DMS79 treated with DMSO at 0.1 percent for 48 hours (cell line): ENCODE data around the gene CADPS2.

Experiments used
- DNase-seq: peaks from one replicate; lab custom pipeline; 2025; lab: John Stamatoyannopoulos, UW

CADPS2 gene

DNA sequence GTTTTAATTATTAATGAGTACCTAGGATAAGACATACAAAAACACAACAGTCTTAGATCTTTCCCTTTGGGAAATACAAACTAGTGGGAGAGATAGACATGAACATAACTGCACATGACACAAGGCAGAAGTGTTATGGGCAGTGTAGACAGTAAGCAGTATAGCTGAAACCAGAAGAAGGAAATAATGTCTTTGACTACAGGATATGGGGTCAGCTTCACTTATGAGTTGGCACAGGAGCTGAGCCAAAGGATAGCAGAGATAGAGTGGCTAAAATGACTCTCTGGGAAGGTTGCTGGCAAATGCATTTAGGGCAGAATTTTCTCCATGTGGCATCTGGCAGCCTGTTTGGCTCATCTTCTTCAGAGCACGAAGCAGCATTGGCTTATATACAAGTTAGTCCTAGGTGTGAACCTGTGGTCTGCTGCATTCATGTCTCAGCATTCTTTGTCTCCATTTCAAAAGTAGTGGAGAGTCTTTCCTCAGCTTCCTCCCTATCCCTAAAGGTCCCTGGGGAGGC is 521.4 kb downstream of the CADPS2 start:
- no peak for DNase-seq

GRCh38 chr7:122363144-122363543 is 523.1 kb downstream of the CADPS2 start:
- no peak for DNase-seq

DNA sequence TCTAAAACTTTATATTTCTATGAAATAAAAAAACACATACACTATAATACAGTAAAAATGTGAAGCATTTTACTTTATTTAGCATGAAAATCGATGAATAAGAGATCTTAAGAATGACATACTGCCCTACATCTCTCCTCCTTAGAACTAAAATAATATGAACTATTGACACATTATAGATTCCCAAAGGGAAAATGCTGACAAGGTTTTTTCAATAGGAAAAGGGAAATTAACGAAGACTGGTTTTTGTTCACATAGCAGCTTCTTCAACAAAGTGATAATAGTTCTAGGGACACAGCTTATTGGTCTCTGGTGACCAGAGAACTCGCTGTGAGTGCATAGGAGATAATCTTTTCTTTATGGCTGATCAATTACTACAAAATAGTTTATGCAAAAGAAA is 523.8 kb downstream of the CADPS2 start:
- DNase-seq, result no peak

DNA sequence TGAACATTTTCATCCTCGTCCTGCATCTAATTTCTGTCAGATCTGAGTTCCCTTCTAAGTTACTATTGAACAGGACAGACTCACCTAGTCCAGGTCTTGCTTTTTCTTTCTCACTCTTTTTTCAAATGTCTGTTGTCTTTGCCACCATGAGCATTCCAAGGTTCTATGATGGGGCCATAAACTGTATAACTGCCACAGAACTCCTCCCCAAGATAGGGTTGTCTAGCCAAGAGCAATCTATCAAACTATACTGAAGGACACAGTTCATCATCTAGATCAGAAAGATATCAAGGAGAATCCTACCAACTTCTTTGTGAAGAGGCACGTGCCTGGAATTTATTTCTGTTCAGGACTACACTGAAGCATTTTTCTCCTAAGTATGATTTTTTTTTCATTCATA is 531.6 kb downstream of the CADPS2 start:
- no peak for DNase-seq

DNA sequence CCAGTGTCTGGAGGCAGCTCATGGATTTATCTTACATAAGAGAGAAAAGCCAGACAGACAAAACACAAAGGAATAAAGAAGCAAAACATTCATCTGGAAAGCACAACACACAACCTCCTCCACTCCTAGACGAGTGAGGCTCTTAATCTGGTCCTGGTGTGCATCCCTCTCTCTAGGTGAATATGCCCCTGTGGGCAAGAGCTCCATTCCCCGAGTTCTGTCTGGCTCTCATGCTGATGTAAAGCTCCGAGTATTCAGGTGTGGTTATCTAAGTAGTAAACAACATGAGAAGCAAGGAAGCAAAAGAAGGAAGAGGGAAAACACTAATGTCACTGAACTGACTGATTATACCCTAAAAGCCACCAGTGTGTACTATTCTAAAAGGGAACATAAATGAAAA is 533.8 kb downstream of the CADPS2 start:
- no peak for DNase-seq

- no peak for DNase-seq
Measured at GRCh38 chr7:122350701-122351100, 535.6 kb downstream of the CADPS2 start.

DNA sequence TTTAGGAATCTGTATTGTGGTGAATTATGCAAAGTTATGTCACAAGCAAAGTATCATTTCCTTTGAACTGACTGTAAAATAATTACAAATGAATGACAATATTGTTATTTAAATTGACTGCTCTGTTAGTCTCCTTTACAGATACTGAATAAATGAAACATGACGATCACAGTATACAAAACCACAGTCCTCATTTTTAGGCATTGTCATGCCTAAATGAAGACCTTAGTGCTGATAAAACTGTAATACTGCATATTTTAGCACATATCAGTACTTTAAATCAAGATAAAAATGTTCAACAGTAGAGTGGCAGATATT is 542.0 kb downstream of the CADPS2 start:
- no peak for DNase-seq

DNA sequence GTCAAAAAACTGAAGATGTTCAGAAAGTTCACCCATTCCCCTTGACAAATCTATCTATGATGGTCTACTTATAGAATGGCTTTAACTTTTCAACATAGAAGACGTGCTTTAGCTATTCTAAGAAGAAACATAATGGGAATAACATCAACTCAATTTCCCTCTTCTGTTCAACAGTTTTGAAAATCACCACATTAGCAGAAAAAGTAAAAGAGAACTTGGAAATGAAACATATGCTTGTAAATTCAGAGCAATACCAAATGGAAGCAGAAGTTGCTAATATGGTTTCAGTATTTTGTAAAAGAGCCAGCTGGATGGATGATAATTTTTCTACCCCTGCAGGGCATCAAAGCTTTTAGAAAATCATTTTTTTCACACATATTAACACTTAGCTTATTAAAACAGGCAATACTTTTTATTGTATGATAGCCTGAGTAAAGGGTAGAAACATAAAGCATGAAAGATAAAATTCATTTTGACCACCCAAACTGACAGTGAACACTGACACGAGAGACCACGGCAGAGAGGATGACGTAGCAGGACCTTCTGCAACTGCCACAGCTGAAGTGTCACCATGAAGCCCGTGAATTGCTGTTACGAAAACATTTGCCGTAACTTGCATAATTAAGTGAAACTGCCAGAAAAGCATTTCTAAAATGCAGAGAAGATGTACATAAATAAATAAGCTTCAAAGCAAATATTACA is 542.5 kb downstream of the CADPS2 start:
- DNase-seq, result no peak

GRCh38 chr7:122340427-122340826 is 545.8 kb downstream of the CADPS2 start:
- DNase-seq, result no peak

DNA sequence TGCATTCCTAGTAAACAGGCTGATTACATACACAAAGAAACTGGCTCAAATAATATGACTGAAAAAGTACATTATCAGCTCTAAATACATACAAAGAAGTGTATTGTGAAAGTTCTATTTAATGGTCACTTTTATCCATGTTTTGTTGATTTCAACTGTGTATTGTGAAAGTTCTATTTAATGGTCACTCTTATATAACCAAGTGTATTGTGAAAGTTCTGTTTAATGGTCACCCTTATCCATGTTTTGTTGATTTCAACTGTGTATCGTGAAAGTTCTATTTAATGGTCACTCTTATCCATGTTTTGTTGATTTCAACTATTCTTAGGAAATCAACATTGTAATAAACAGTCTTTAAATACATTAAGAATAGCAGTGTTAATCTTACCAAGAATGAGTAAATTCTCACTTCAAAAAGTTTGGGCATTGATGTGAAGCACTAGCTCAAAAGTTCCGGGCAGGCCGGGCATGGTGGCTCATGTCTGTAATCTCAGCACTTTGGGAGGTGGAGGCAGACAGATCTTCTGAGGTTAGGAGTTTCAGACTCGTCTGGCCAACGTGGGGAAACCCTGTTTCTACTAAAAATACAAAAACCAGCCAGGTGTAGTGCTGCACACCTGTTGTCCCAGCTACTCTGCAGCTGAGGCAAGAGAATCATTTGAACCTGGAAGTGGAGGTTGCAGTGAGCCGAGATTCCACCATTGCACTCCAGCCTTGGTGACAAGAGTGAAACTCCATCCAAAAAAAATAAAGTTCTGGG is 546.9 kb downstream of the CADPS2 start:
- DNase-seq, result no peak

DNA sequence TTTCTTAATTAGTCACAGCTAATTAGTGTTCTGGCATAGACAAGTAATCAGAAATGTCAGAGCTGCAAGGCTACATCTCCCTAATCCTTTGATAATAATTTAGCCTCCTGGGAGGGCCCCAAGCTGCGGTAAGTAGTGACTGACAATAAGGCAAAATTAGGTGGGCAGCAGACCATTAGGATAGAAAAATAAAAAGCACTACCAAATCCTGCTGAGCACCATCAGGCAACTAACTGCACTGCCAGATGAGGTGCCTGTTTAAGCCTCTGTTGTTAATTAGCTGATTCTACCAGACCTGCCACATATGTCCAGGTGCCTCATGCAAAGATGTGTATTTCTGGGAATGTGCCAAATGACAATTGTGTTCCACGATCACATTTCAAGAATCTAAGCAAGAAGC is 549.2 kb downstream of the CADPS2 start:
- DNase-seq, result no peak

DNA sequence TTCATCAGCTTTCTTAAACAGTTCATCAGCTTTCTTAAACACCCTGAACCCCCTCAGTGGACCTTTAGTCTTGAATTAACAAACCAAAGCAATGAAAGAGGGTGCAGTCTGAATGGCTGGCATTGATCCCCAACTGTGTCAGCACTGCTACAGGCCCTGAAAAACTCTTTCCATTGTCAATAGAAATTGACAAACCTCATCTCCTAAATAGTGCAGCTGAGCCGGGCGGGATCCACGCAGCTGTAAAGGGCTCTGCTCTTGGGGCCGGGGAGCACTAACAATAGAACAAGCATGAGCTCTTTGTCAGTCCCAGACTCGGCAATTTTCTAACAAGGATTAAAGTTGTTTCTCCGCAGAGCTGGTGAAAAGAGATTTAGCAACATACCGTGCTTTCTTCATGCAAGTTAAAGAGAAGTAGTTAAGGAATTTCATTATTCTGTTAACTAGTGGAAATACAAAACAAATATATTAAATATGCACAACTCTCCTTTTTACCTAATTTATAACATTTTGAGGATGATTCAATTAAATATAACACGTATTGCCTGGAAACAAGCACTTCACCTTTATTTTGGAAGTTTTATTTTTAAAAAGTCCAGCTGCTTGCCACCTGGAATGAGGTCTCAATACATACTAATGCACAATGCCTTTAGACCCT is 557.0 kb downstream of the CADPS2 start:
- no peak for DNase-seq

GRCh38 chr7:122327969-122328368 is 558.3 kb downstream of the CADPS2 start:
- no peak for DNase-seq

DNA sequence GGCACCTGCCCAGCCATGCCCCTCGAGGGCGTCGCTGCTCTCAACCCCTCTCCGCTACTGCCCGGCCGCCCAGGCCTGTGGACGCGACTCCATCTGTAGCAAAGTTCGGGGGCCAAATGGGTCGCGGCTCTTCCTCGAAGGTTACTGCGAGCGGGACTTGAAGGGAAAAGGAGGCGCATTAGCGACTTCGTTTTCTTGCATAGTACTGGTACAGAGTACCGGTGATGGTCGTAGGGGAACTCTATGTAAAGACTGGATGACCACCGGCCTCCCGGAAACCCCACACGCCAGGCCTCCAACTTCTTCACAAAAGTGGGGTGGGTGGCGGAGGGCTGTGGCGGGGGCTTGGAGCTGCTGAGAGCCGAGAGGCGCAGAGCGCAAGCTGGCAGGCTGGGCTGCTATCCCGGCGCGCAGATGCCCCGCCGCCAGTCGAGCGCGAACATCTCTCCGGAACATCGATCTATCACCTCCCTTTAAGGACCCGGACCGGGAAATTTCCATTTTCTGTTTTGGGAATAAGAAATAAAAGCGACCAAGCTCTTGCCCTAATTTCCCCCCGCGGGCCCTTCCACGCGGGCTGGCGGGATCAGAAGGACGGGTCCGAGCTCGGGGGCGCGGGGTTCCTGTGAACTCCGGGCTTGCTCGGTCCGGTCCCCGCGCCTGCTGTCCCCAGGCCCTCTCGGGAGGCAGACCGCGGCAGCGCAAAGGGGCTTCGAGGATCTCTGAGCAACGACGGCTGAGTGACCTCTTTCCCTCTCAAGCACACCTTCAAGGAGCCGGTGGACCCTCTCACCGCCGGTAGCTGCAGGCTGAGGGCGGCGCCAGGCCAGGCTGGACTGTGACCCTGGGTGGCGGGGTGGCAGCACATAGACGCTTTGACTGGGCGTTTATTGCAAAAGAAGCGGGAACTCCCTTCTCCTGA is 569.5 kb downstream of the CADPS2 start:
- no peak for DNase-seq

DNA sequence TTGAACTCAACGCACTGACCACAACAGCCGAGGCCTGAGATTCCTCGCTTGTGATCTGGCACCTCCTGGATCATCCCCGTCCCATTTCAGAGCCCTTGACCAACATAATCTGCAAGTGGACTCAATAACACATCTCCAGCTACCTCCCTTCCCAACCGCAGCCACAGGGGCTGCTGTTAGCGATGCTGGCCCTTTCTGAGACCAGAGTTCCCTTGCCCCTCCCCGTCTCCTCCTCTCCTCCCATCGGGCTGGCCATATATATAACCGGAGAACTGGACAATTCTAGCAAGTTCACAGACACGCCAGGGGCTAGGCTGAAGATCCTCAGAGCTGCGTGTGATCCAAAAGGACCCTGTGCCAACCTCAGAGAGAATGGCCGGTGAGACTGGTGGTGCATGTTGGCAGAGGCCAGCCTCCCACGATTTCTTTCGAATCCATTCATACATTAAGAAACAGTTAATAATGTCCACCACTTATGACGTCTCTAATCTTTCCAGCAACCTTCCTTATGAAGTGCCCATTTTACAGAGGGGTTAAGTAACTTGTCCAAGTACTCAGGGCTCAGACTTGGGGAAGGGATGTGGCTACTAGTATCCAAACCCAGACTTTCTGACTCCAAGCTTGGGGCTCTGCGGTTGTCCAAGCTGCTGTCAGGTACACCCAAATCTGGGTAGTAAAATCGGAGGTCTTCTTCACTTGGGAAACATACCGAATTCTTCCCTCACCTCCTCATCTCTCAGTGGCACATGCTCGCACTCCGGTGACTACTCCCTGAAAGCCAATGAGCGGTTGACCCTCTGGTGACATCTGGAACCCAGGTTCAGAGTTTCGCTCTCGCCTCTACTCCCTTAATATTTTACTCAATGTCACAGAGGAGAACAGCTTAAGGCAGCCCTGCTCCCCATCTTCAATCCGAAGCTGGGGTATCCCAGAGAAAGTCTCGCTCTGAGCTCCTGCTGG is 570.5 kb downstream of the CADPS2 start:
- DNase-seq, result no peak

DNA sequence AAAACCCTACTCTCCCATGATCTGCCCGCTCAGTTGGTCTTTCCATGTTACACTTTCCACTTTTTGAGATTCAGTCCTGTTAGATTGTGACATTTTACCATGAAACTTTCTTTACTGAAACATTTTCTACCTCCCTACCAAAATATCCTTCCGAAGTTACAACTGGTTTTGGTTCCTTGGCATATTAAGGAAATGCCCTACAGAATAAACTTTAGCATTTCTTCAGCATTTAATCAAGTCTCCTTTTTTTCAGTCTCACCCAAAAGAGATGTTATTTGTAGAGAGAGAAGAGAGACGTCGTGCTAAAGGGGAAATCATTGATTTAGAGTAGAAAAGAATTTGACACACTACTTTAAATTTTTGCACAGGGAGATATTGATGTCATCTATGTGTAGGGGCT is 572.0 kb downstream of the CADPS2 start:
- no peak for DNase-seq

DNA sequence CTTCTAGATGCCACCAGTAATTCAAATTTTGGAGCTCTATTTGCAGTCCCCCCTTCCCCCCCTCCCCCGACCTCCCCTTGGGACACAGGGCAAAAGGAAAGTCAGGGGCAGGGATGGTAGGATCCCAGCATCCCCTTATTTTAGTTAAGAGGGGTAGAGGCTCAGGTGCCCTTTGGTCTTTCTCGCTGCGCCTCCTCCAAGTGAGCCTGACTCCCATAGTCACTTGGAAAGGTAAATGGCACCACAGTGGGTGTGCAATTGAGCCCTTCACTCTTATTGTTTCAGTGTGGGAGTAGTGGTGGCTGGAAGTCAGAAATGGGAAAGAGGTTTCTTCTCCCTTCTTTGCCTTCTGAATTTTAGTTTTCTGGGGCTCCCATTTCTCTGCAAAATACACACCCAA is 573.5 kb downstream of the CADPS2 start:
- DNase-seq, result no peak

GRCh38 chr7:122311734-122312450 is 574.4 kb downstream of the CADPS2 start:
- DNase-seq, result no peak

DNA sequence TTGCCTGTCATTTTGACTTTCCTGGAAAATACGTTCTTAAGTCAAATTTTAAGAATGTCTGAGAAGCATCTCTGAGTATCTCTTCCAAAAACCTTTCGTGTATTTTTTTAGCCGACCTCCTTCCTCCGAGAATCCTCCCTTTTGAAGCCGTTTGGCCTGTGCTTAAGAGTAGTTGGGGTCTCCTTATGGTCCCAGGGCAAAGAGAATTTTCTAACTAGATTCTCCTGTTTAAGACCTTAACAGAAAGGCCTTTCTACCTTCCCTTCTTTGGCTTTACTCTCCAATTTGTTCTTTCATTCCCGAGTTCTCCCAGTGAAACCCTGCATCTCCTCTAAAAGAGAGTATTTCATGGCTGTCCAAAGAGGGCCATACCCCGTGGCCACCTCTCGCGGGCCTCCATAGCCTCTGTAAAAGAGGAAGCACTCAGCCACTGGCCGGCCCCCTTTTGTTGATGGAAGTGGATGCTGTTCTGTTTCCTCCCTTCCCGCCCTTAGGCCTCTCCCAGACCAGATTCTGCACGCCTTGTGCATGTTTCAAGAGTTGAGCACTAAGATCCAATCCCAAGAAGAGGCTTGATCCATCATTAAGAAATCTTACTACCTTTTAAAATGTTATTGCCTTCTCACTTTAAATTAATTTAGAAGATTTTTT is 575.1 kb downstream of the CADPS2 start:
- DNase-seq, result no peak
